AG09309 (cell line): Measurements from ENCODE around the gene SAXO1.

Source experiments
- DNase-seq: peaks from one replicate; pipeline ENCODE4 v3.0.0-alpha.2; 2010; ENCODE audit warnings: low read depth
- H3K4me3 ChIP-seq: 2 replicates; pipeline ENCODE4 v1.5.1; 2011; ENCODE audit warnings: mild to moderate bottlenecking, low read depth, low read length, moderate library complexity; ENCODE audit not compliant: control insufficient read depth
- CTCF ChIP-seq: IDR thresholded peaks from 2 replicates; pipeline ENCODE4 v1.5.1; 2011; ENCODE audit warnings: mild to moderate bottlenecking, low read depth, low read length, inconsistent platforms; ENCODE audit not compliant: insufficient read depth, control insufficient read depth; ENCODE audit errors: missing control alignments

SAXO1 gene

GRCh38 chr9:18951936-18952335, 81.1 kb downstream of the SAXO1 start:
- no peak for DNase-seq
- no peak for TF ChIP-seq CTCF
- H3K4me3 ChIP-seq, result no peak overlapping the region

DNA sequence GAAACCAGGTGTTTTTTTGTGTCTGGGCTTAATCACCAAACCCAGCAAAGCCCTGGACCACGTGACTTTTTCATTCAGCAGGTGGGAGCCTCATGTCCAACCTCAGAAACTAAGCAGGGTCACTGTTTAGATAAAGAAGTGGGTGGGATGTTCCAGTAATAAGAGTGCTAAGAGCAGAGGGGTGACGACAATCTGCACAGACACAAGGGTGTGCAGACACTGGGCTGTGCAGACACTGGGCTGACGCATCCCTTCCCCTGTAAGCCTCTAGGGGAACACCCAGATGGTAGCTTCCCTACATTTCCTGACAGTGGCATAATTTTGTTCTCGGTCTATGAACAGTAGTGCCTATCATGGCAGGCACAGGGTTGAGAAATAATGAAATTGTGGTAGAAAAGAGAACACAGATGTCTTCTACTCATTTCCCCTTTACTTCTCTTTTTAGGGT, 85.1 kb downstream of the SAXO1 start:
- no peak overlapping the region for H3K4me3 ChIP-seq
- DNase-seq, result no peak
- no peak for TF ChIP-seq CTCF

DNA sequence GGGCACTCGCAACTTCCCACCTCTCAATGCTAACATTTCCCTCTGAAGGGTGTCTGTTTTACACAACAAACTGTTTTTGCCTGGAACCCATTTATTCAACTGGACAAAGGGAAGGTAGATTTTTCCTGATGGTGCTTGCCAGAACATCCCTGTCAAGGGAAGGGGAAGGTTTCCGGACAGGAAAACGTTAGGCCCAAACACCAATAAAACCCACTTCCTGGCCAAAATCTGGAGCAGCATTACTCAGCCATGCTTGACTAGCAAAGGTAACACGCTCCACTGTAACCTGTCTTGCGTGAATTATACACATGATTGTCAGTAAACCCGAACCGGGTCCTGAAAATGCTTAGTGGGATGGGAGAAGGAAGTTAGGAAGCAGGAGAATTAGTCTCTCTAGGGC, 90.2 kb downstream of the SAXO1 start:
- no peak for TF ChIP-seq CTCF
- H3K4me3 ChIP-seq, result no peak overlapping the region
- DNase-seq, result no peak

- H3K4me3 ChIP-seq, result no peak overlapping the region
- no peak for DNase-seq
- no peak for TF ChIP-seq CTCF
Measured at GRCh38 chr9:18941060-18941740, 91.8 kb downstream of the SAXO1 start.

DNA sequence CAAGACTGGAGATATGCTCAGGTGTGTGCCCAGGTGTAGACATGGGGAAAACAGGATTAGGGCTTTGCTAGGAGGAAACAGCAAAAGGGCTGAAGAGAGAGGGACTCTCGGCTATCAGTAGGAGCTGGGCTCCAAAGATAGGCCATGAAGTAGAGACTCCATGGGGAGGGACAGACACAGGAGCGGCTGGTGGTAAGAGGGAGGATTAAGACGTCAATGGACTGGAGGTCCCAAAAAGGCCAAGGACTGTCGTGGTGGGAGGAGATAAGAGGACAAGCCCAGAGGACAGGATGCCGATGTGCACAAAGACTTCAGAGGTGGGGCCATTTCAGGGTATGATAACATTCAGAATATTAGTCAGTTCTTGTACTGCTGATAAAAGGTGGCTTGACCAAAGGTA, 93.1 kb downstream of the SAXO1 start:
- DNase-seq, result no peak
- H3K4me3 ChIP-seq, result no peak overlapping the region
- no peak for TF ChIP-seq CTCF

DNA sequence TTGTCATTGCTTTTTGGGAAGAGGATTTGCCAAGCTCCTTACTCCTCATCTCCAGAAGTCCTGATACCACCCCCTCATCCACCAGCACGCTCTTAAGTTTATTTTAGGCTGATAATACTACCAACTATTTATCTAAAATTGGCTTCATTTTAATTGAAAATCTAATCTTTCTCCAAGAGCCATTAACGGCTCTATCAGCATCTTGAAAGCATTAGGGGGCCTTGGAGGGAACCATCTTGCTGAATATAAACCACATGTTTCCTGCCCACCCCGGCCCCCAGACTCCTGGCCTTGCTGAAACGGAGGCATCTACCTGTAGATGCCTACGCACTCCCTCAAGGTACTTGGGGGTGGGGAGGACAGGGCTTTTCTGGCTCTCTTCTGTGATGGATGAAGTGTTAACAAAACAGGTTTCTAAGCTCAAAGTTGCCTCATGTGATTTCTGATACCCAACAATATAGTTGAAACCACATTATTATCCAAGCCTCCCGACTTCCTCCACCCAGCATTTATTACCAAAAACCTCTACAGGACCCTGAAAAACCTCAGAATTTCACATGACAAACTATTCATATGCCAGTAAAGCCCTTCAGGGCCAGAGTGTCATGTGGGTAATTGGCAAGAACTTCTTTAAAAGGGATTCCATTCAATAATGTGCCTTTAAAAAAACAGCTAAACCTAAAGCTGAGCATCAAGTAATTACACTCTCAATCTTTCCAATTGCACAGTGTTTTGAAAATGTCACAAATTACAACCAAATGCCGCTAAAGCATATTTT, 96.7 kb downstream of the SAXO1 start:
- DNase-seq, result no peak
- TF ChIP-seq CTCF, result no peak
- H3K4me3 ChIP-seq, result no peak overlapping the region
